Endometrium (tissue), 2 donors: ENCODE measurements around the gene CDH7.

Experiments
- FAIRE-seq: peaks from 2 replicates; lab custom pipeline; 2012; peaks lifted over from hg19 to GRCh38; lab: Jason Lieb, UNC
- donor health status: control.
- donor health status: control.

The CDH7 gene

GRCh38 chr18:65767406-65767805 lies 16.6 kb downstream of the CDH7 start:
- no peak for FAIRE-seq

- FAIRE-seq, result no peak
Observed at GRCh38 chr18:65768120-65768778, 17.4 kb downstream of the CDH7 start.

GRCh38 chr18:65769652-65770051 lies 18.8 kb downstream of the CDH7 start:
- no peak for FAIRE-seq

GRCh38 chr18:65786474-65786873 lies 35.7 kb downstream of the CDH7 start:
- FAIRE-seq, result no peak

- no peak for FAIRE-seq
Observed at GRCh38 chr18:65788373-65788772, 37.6 kb downstream of the CDH7 start.

- FAIRE-seq, result no peak
Observed at GRCh38 chr18:65790604-65791003, 39.8 kb downstream of the CDH7 start.

- no peak for FAIRE-seq
Observed at GRCh38 chr18:65791719-65792118, 40.9 kb downstream of the CDH7 start.

GRCh38 chr18:65792456-65793074 lies 41.8 kb downstream of the CDH7 start:
- FAIRE-seq, result no peak

GRCh38 chr18:65808759-65809158 lies 57.9 kb downstream of the CDH7 start:
- FAIRE-seq, result no peak

GRCh38 chr18:65811307-65811706 lies 60.5 kb downstream of the CDH7 start:
- FAIRE-seq, result no peak

- no peak for FAIRE-seq
Observed at GRCh38 chr18:65815506-65815905, 64.7 kb downstream of the CDH7 start.

- FAIRE-seq, result no peak
Observed at GRCh38 chr18:65817178-65817577, 66.4 kb downstream of the CDH7 start.

- no peak for FAIRE-seq
Observed at GRCh38 chr18:65821911-65822310, 71.1 kb downstream of the CDH7 start.

GRCh38 chr18:65822826-65823225 lies 72.0 kb downstream of the CDH7 start:
- FAIRE-seq, result no peak

GRCh38 chr18:65827444-65827843 lies 76.6 kb downstream of the CDH7 start:
- no peak for FAIRE-seq

- no peak for FAIRE-seq
Observed at GRCh38 chr18:65835881-65836280, 85.1 kb downstream of the CDH7 start.

- no peak for FAIRE-seq
Observed at GRCh38 chr18:65846107-65846506, 95.3 kb downstream of the CDH7 start.

- FAIRE-seq, result no peak
Observed at GRCh38 chr18:65852273-65852672, 101.5 kb downstream of the CDH7 start.

GRCh38 chr18:65859075-65859474 lies 108.3 kb downstream of the CDH7 start:
- no peak for FAIRE-seq

GRCh38 chr18:65869527-65869926 lies 118.7 kb downstream of the CDH7 start:
- no peak for FAIRE-seq

GRCh38 chr18:65876310-65876709 lies 125.5 kb downstream of the CDH7 start:
- no peak for FAIRE-seq

- FAIRE-seq, result no peak
Observed at GRCh38 chr18:65897292-65897691, 146.5 kb downstream of the CDH7 start.

- no peak for FAIRE-seq
Observed at GRCh38 chr18:65901522-65901921, 150.7 kb downstream of the CDH7 start.

GRCh38 chr18:65906621-65907034 lies 155.8 kb downstream of the CDH7 start:
- FAIRE-seq, result no peak
